Measurements from ENCODE around the gene SLC45A2. TPM values are rescaled to one million over a fixed set of nuclear protein-coding genes. Genes with fewer than 3 reads are reported as not detected.

SLC45A2 gene
- total and polyA plus RNA-seq, 2 of the 8 experiments (the other 6 are each of a cell fraction or from before 2014, with no cell fraction given): 0.09 TPM; not detected in 1

- no peak overlapping the region for H2BK120ac ChIP-seq (replicated peaks; ENCODE audit: low read depth, low read length)
- H3K56ac ChIP-seq (replicated peaks; ENCODE audit: insufficient read length, low read depth, low read length): no peak overlapping the region
- H4K8ac ChIP-seq (ENCODE audit: extremely low read depth, insufficient read depth, low read length): no peak overlapping the region
- H3K18ac ChIP-seq (ENCODE audit: extremely low read depth, low read length): no peak overlapping the region
- no peak overlapping the region for H3K14ac ChIP-seq (ENCODE audit: insufficient read length)
- H3K27ac ChIP-seq (ENCODE audit: low read depth, low read length): no peak overlapping the region
- no peak overlapping the region for H2BK20ac ChIP-seq (ENCODE audit: low read length)
- FAIRE-seq (no peak), DNase-seq (ENCODE audit: low read depth in 1 of 2, low spot score in 2 of 2) (no peak)
- H3K4ac ChIP-seq (replicated peaks; ENCODE audit: insufficient read length, low read depth, low read length): no peak overlapping the region
- no peaks in the 10 kb centered on the region for H3K79me2 ChIP-seq (ENCODE audit: control insufficient read depth in 1 of 2, insufficient read depth in 2 of 2, low read length in 2 of 2)
- H4K5ac ChIP-seq (ENCODE audit: insufficient read length, low read depth, low read length): no peak overlapping the region
- ChIA-PET CTCF (ENCODE audit: partially characterized antibody) (interaction anchor here (0.6 to 2.3 kb wide), 4 partner anchors 14 to 915 kb away, joined by 3 to 11 read pairs (median 4); no protein-coding TSS in a partner anchor), POLR2A (ENCODE audit: partially characterized antibody) (no interaction called here)
- peaks cover 3% of the 10 kb centered on the region for H3K23me2 ChIP-seq (ENCODE audit: low read depth, low read length)
- H3K9me3 ChIP-seq (ENCODE audit: insufficient read depth in 2 of 2, low read depth in 1 of 2, low read length in 1 of 2): no peaks in the 10 kb centered on the region
- no peaks in the 10 kb centered on the region for H3K27me3 ChIP-seq (replicated peaks in 1 of 4; ENCODE audit: control insufficient read depth in 3 of 4, extremely low read depth in 1 of 4, insufficient read depth in 3 of 4, low read length in 3 of 4)
- no peak overlapping the region for H4K91ac ChIP-seq (replicated peaks; ENCODE audit: insufficient read length, low read length)
- H2AK5ac ChIP-seq (ENCODE audit: low read depth, low read length): no peak overlapping the region
- no peak overlapping the region for H2BK12ac ChIP-seq (ENCODE audit: low read depth, low read length)
- no peak overlapping the region for H3K23ac ChIP-seq (ENCODE audit: insufficient read length)
- no peak overlapping the region for H2BK5ac ChIP-seq (ENCODE audit: low read depth, low read length)
- H3K36me3 ChIP-seq (ENCODE audit: control insufficient read depth in 2 of 4, insufficient read depth in 4 of 4, low read length in 3 of 4): no peaks in the 10 kb centered on the region
- no peak overlapping the region for H3K4me2 ChIP-seq (ENCODE audit: insufficient read depth in 1 of 2, low read depth in 2 of 2, low read length in 2 of 2)
- no peaks in the 10 kb centered on the region for H3K4me1 ChIP-seq (replicated peaks in 1 of 4; ENCODE audit: control insufficient read depth in 3 of 4, insufficient read depth in 4 of 4, low read length in 3 of 4)
- H3K4me3 ChIP-seq (ENCODE audit: extremely low read depth in 1 of 4, insufficient read depth in 2 of 4, low read depth in 3 of 4, low read length in 4 of 4): no peak overlapping the region
- no peaks in the 10 kb centered on the region for H3K79me1 ChIP-seq (ENCODE audit: low read depth, low read length)
- no peak overlapping the region for H3K9ac ChIP-seq (replicated peaks in 1 of 4; ENCODE audit: extremely low read depth in 1 of 4, low read depth in 3 of 4, low read length in 3 of 4)
- no peaks in the 10 kb centered on the region for H4K20me1 ChIP-seq (replicated peaks in 1 of 2; ENCODE audit: control insufficient read depth in 1 of 2, insufficient read depth in 2 of 2, low read length in 2 of 2)
- no peak overlapping the region for H2AFZ ChIP-seq (ENCODE audit: low read length)
- H2BK15ac ChIP-seq (ENCODE audit: low read length): no peak overlapping the region
- TF ChIP-seq RXRA (IDR thresholded peaks at IDR 0.05; ENCODE audit: insufficient read depth, low read depth, low read length) (no peak), KDM1A (IDR thresholded peaks at IDR 0.05; ENCODE audit: borderline replicate concordance, low read length) (no peak), ATF2 (IDR thresholded peaks at IDR 0.05; ENCODE audit: low read length) (no peak), CHD2 (IDR thresholded peaks at IDR 0.05; ENCODE audit: low read length) (no peak), CTBP2 (IDR thresholded peaks at IDR 0.05; ENCODE audit: borderline replicate concordance, insufficient read depth, insufficient read length, low read length) (no peak), TEAD4 (IDR thresholded peaks at IDR 0.05; ENCODE audit: low read depth, low read length) (no peak), ASH2L (IDR thresholded peaks at IDR 0.05; ENCODE audit: low read length) (no peak), HDAC2 (IDR thresholded peaks at IDR 0.05; ENCODE audit: borderline replicate concordance in 1 of 2, low read depth in 2 of 2, low read length in 2 of 2) (no peak), SUZ12 (IDR thresholded peaks at IDR 0.05; ENCODE audit: low read length) (no peak), CEBPB (IDR thresholded peaks at IDR 0.05; ENCODE audit: low read depth, low read length) (no peak), CHD1 (IDR thresholded peaks at IDR 0.05; ENCODE audit: low read depth, low read length) (no peak), YY1 (IDR thresholded peaks at IDR 0.05; ENCODE audit: low read depth, low read length) (no peak), TCF12 (IDR thresholded peaks at IDR 0.05; ENCODE audit: low read depth, low read length) (no peak), MAFK (IDR thresholded peaks at IDR 0.05; ENCODE audit: low read depth, low read length) (no peak)
These were observed 28.3 kb upstream of the SLC45A2 start for GRCh38 chr5:34012791-34013190.
